IMR-90 (cell line): ENCODE measurements around the gene EDNRB. TPM values are rescaled to one million over a fixed set of nuclear protein-coding genes. Genes with fewer than 3 reads are reported as not detected.

Source experiments
- ATAC-seq: fragments of 200-7000 bp; cut with Tn5 transposase; 2 replicates; pipeline ENCODE4 v1.9.1; 2020; ENCODE audit warnings: low read depth, mild to moderate bottlenecking, moderate library complexity
- BruUV-seq: library from RNA; stranded (reverse); fragments of 400-500 nt; replicated peaks from 2 replicates; lab custom pipeline; 2021; lab: Mats Ljungman, UMichigan
- CTCF ChIA-PET: fragments of 300-600 bp; formaldehyde crosslinking; extraction: SDS; loops from one replicate; lab custom pipeline; 2021; ENCODE audit warnings: antibody characterized with exemption; lab: Yijun Ruan, JAX
- POLR2A ChIA-PET: fragments of 300-600 bp; sonication (Branson Sonifier 250); formaldehyde crosslinking; loops from one replicate; lab custom pipeline; 2022; ENCODE audit warnings: antibody characterized with exemption; ENCODE audit not compliant: unreplicated experiment; lab: Charles Lee
- DNase-seq: peaks from one replicate; pipeline ENCODE4 v3.0.0; 2013
- H2AFZ ChIP-seq: replicated peaks from 2 replicates; pipeline ENCODE3; 2013; ENCODE audit warnings: low read length, mild to moderate bottlenecking; ENCODE audit not compliant: poor library complexity
- H2AK5ac ChIP-seq: 2 replicates; pipeline ENCODE4 v1.6.1; 2013; ENCODE audit warnings: low read depth, low read length, inconsistent platforms
- H2AK9ac ChIP-seq: replicated peaks from 2 replicates; pipeline ENCODE3; 2013; ENCODE audit warnings: mild to moderate bottlenecking, low read depth, low read length, moderate library complexity; ENCODE audit not compliant: poor library complexity
- H2BK120ac ChIP-seq: 2 replicates; pipeline ENCODE4 v1.6.1; 2013; ENCODE audit warnings: low read depth, low read length, inconsistent platforms
- H2BK15ac ChIP-seq: 3 replicates; pipeline ENCODE4 v1.6.1; 2013; ENCODE audit warnings: low read depth, low read length, inconsistent platforms
- H2BK20ac ChIP-seq: 2 replicates; pipeline ENCODE4 v1.6.1; 2013; ENCODE audit warnings: low read depth, mild to moderate bottlenecking, inconsistent platforms, low read length, moderate library complexity
- H2BK5ac ChIP-seq: 2 replicates; pipeline ENCODE4 v1.6.1; 2013; ENCODE audit warnings: mild to moderate bottlenecking, low read depth, low read length, inconsistent platforms; ENCODE audit not compliant: poor library complexity, severe bottlenecking
- H3K14ac ChIP-seq: replicated peaks from 2 replicates; pipeline ENCODE4 v1.6.1; 2013; ENCODE audit warnings: low read depth, low read length, inconsistent platforms
- H3K18ac ChIP-seq: 2 replicates; pipeline ENCODE4 v1.6.1; 2013; ENCODE audit warnings: low read depth, low read length, control low read depth
- H3K23ac ChIP-seq: 2 replicates; pipeline ENCODE4 v1.6.1; 2013; ENCODE audit warnings: low read depth, low read length, inconsistent platforms
- H3K27ac ChIP-seq: 2 replicates; pipeline ENCODE4 v1.5.1; 2013; ENCODE audit warnings: mild to moderate bottlenecking, control low read depth, low read length; ENCODE audit not compliant: insufficient read depth
- H3K27me3 ChIP-seq: 2 replicates; pipeline ENCODE4 v1.6.1; 2013; ENCODE audit warnings: low read length; ENCODE audit not compliant: control insufficient read depth, insufficient read depth
- H3K36me3 ChIP-seq: 2 replicates; pipeline ENCODE4 v1.6.1; 2013; ENCODE audit warnings: low read length, mixed read lengths; ENCODE audit not compliant: control insufficient read depth, insufficient read depth
- H3K4ac ChIP-seq: 2 replicates; pipeline ENCODE4 v1.6.1; 2013; ENCODE audit warnings: low read depth, low read length, inconsistent platforms
- H3K4me1 ChIP-seq: 2 replicates; pipeline ENCODE4 v1.6.1; 2013; ENCODE audit warnings: low read length, mixed read lengths; ENCODE audit not compliant: control insufficient read depth, insufficient read depth
- H3K4me2 ChIP-seq: 2 replicates; pipeline ENCODE4 v1.6.1; 2013; ENCODE audit warnings: low read depth, mild to moderate bottlenecking, control low read depth, low read length, moderate library complexity
- H3K4me3 ChIP-seq: 2 replicates; pipeline ENCODE4 v1.5.1; 2013; ENCODE audit warnings: low read depth, mild to moderate bottlenecking, control low read depth, low read length, moderate library complexity; ENCODE audit not compliant: insufficient read depth
- H3K56ac ChIP-seq: 2 replicates; pipeline ENCODE4 v1.6.1; 2013; ENCODE audit warnings: low read length, inconsistent platforms; ENCODE audit not compliant: insufficient read depth; ENCODE audit errors: extremely low read depth
- H3K79me1 ChIP-seq, 2 experiments: 2 replicates each; pipeline ENCODE4 v1.6.1; 2013; ENCODE audit warnings: low read length in 2 of 2, inconsistent platforms in 1 of 2, low read depth in 1 of 2
- H3K9ac ChIP-seq: 2 replicates; pipeline ENCODE4 v1.6.1; 2013; ENCODE audit warnings: low read depth, low read length, control low read depth
- H3K9me1 ChIP-seq: 2 replicates; pipeline ENCODE4 v1.6.1; 2013; ENCODE audit warnings: low read length, inconsistent platforms; ENCODE audit not compliant: insufficient read depth
- H3K9me3 ChIP-seq: 2 replicates; pipeline ENCODE4 v1.6.1; 2013; ENCODE audit warnings: low read length; ENCODE audit not compliant: control insufficient read depth, insufficient read depth
- H4K20me1 ChIP-seq: 2 replicates; pipeline ENCODE4 v1.6.1; 2013; ENCODE audit warnings: low read length, inconsistent platforms; ENCODE audit not compliant: insufficient read depth
- H4K5ac ChIP-seq: 2 replicates; pipeline ENCODE4 v1.6.1; 2013; ENCODE audit warnings: mild to moderate bottlenecking, low read depth, low read length, control low read depth
- H4K8ac ChIP-seq, 2 experiments: 2 replicates each; pipeline ENCODE4 v1.6.1; 2013; ENCODE audit warnings: low read depth in 2 of 2, low read length in 2 of 2, control low read depth in 1 of 2, inconsistent platforms in 1 of 2
- H4K91ac ChIP-seq: 2 replicates; pipeline ENCODE4 v1.6.1; 2013; ENCODE audit warnings: low read depth, low read length, inconsistent platforms; ENCODE audit not compliant: insufficient read depth
- NFE2L2 ChIP-seq: fragments of 150-350 bp; IDR thresholded peaks from 2 replicates; pipeline ENCODE4 v1.6.1; 2016; ENCODE audit warnings: low read depth, mild to moderate bottlenecking, low read length
- WGBS, 2 experiments: methylation state at CpG; one replicate each; pipeline versions ENCODE4 v1.1.5 to v1.1.7; 2013; ENCODE audit warnings: missing lambda C conversion rate in 2 of 2; ENCODE audit not compliant: insufficient read length in 1 of 2; ENCODE audit errors: extremely low coverage in 2 of 2; 5-methylcytosine and 5-hydroxymethylcytosine counted together
- dilution Hi-C: fragments of 300-500 bp; cut with HindIII; formaldehyde crosslinking; loops from one replicate; pipeline ENCODE4 v1.14.3; 2018; ENCODE audit warnings: low sequenced_read_pairs; ENCODE audit not compliant: unreplicated experiment
- in situ Hi-C: fragments of 300-500 bp; cut with MboI; formaldehyde crosslinking; loops from 3 replicates; pipeline ENCODE4 v1.14.3; 2019; ENCODE audit warnings: low sequenced_read_pairs, inconsistent platforms, mixed read lengths
- intact Hi-C: fragments of 100-400 bp; cut with micrococcal nuclease; formaldehyde crosslinking; loops from 2 replicates; pipeline ENCODE4 v1.10.0; 2022
- polyA plus RNA-seq, 3 experiments: library from polyadenylated mRNA; depleted of rRNA; stranded (reverse); fragments of >200 nt; gene quantifications; 2 replicates each; pipeline ENCODE4 v1.2.3, GENCODE V29; 2012; ENCODE audit warnings: low replicate concordance in 1 of 3
- total RNA-seq: library from RNA; depleted of rRNA; stranded (reverse); fragments of >200 nt; gene quantifications from 2 replicates; pipeline ENCODE4 v1.2.3, GENCODE V29; 2012

Gene EDNRB
- total and polyA plus RNA-seq, 2 of the 4 experiments (the other 2 are of a cell fraction) = under 0.01 to 0.09 TPM

DNA sequence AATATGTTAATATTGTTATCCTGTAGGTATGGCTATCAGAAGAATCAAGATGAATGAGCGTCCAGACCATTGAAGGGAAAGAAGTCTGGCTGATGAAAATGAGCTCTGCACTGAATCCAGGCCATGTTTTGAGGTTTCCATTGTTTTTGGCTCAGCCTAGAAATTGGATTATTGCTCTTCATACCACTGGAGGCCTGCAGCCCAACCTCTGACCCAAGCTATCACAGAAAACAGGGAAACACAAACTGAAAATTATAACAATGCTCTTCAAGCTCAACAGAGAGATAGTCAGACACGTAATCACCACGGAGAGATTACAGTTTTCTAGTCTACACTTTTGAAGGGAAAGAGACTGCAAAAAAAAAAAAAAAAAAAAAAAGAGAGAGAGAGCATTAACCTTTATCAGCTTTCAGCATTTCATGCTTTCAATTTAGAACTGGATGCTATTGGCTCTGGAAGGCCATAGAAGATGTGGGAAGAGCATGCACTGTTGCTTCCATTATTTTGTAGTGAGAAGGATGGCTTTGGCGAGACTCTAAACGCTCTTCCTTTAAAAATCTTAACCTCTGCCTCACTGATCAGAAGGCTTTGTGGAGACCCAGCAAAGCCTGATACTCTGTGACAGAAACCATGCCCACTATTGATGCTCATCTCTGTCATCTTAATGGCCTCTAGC is 10.8 kb downstream of the EDNRB start:
- Histone ChIP-seq H3K4me2 (no peak overlapping the region), H3K23ac (no peak overlapping the region), H3K4ac (no peak overlapping the region), H2BK15ac (no peak overlapping the region), H4K5ac (no peak overlapping the region), H2AK9ac (no peak overlapping the region), H3K9ac (no peak overlapping the region), H3K4me1 (no peaks in the 10 kb centered on the region), H3K18ac (no peak overlapping the region), H2AFZ (no peak overlapping the region), H3K27ac (no peak overlapping the region), H2AK5ac (no peak overlapping the region), H2BK20ac (no peak overlapping the region), H3K36me3 (no peaks in the 10 kb centered on the region), H4K91ac (no peak overlapping the region), H3K14ac (no peak overlapping the region), H3K56ac (no peak overlapping the region), H4K20me1 (no peaks in the 10 kb centered on the region), H3K79me1 (no peaks in the 10 kb centered on the region), H2BK120ac (no peak overlapping the region), H3K4me3 (no peak overlapping the region), H2BK5ac (no peak overlapping the region), H3K9me3 (no peaks in the 10 kb centered on the region), H3K27me3 (no peaks in the 10 kb centered on the region), H3K9me1 (no peaks in the 10 kb centered on the region), H4K8ac (no peak overlapping the region)
- in situ Hi-C loops (no loop called here), intact Hi-C loops (no loop called here), dilution Hi-C loops (no loop called here)
- ATAC-seq (no peak), DNase-seq (no peak)
- no TSS peak for BruUV-seq
- POLR2A ChIA-PET = no interaction called here
- TF ChIP-seq NFE2L2 = no peak
- CTCF ChIA-PET = interaction anchor here (0.6 to 1.6 kb wide), 2 partner anchors 11 to 12 kb away, joined by 3 to 7 read pairs; partner anchors contain the start of gene EDNRB
- no CpG with 5 or more reads among the region's 5 CpGs for WGBS, 2 experiments
